ENCODE data around the gene TBRG1.
A peak's percentile ranks its signal among the peaks of the same experiment; 100 is the strongest.

Gene TBRG1

GRCh38 chr11:124663861-124664260, 41.2 kb downstream of the TBRG1 start:
- no peak for DNase-seq

- DNase-seq: no peak
Observed at GRCh38 chr11:124667601-124668000, 44.9 kb downstream of the TBRG1 start.

GRCh38 chr11:124669193-124669592, 46.5 kb downstream of the TBRG1 start:
- DNase-seq: peak; percentile 49

- no peak for DNase-seq
Observed at GRCh38 chr11:124670732-124671131, 48.1 kb downstream of the TBRG1 start.

- no peak for DNase-seq
Observed at GRCh38 chr11:124672536-124673215, 50.0 kb downstream of the TBRG1 start.

- peak; percentile 93 for DNase-seq
Observed at GRCh38 chr11:124673333-124674167, 50.9 kb downstream of the TBRG1 start, which contains the start of the genes SIAE and SPA17. TSS of gene SIAE (minus strand) at chr11:124673739. CDS start at chr11:124673708, 31 bp downstream. TSS of gene SPA17 (plus strand) at chr11:124673904. CDS start at chr11:124675265, 1,361 bp downstream.

- no peak for DNase-seq
Observed at GRCh38 chr11:124674168-124674517, 51.5 kb downstream of the TBRG1 start.

GRCh38 chr11:124674571-124674970, 51.9 kb downstream of the TBRG1 start:
- DNase-seq: no peak

- no peak for DNase-seq
Observed at GRCh38 chr11:124676386-124676785, 53.7 kb downstream of the TBRG1 start.

- no peak for DNase-seq
Observed at GRCh38 chr11:124678416-124678815, 55.8 kb downstream of the TBRG1 start.

GRCh38 chr11:124681421-124681820, 58.8 kb downstream of the TBRG1 start:
- DNase-seq: no peak

- no peak for DNase-seq
Observed at GRCh38 chr11:124682443-124682842, 59.8 kb downstream of the TBRG1 start.
